HG03342 (cell line): Measurements from ENCODE around the gene AHSP.
"Not testable (repeated sequence)": the region's sequence is repeated elsewhere in the genome, so short reads cannot be mapped to it uniquely, and the experiment has no call there.

Source experiments
- ATAC-seq: cut with Tn5 transposase; IDR thresholded peaks from one replicate; pipeline ENCODE4 v1.9.1; 2021; ENCODE audit warnings: mild to moderate bottlenecking, moderate library complexity; ENCODE audit not compliant: unreplicated experiment

Gene AHSP

DNA sequence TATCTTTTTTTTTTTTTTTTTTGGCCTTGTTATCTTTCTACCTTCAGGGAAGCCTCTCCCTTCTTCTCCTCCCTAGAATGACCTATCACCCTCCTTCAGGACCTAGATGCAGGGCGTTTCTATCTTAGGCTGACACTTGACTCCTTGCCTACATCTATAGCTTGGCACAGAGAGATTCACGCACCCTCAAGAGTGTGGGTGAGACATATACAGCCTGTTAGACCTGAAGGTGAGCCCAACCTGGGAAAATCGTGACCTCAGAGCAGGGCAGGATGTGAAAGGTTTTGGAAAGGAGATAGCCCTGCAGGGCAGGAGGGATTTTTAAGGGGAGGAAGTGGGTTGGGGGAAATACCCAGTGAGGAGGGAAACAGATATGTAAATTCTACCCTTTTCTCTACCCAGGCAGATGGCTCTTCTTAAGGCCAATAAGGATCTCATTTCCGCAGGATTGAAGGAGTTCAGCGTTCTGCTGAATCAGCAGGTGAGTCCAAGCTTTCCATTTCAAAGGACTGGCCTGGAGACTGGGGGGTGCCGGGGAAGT, at the start of gene AHSP:
Gene AHSP, plus strand, starts transcription at position 167 of the 541 bp plus-strand sequence. Its CDS starts 240 bp downstream, at position 407.
- ATAC-seq: no peak

GRCh38 chr16:31478956-31479355, 48.7 kb upstream of the AHSP start:
- ATAC-seq: no peak

- no peak for ATAC-seq
Measured at GRCh38 chr16:31479751-31480150, 47.9 kb upstream of the AHSP start.

DNA sequence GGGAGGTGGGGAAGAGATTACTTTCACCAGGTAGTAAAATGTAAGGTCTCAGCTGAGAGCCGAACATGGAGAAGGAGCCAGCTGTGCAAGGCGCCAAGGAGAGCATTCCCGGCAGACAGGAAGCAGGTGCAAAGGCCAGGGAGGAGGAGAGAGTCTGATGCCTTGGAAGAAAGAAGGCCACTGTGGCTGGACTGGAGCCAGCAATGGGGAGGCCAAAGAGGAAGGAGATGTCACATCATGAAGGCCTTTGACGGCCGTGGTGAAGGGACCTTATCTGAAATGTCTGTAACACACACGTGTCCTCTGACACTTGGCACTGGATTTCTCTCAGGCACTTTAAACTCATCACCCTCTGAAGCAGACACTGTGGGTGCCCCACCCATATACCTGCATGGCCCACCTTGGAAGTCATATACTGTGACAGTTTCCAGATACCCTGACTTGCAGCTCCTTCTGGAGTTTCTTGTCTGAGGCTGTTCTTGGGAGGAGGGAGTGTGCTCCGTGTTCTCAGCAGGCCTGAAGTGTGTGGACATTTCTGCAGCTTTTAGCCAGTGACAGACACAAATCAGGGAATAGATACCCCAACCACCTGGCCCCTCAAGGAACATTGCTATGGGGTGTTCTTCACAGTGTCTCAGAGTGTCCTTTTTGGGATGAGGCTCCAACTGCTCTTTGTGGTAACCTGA, 46.7 kb upstream of the AHSP start:
- no peak for ATAC-seq

DNA sequence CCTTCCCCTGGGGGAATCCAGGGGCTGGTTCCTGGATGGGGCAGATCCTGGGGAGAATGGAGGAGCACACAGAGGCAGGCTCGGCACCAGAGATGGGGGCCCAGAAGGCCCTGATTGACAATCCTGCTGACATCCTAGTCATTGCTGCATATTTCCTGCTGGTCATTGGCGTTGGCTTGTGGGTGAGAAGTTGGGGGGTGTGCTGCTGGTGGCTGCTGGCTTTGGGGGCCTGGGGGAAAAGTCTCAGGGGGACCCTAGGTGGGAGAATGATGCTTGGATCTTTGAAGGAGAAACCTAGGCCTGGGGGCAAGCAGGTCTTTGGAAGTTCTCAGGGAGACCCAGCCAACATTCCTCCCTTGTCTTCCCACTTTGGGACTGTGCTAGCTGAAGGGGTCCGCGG, 44.6 kb upstream of the AHSP start, which contains the start of gene SLC5A2:
Gene SLC5A2, plus strand, starts transcription at position 43 of the 400 bp plus-strand sequence. Its CDS starts 14 bp downstream, at position 57.
- ATAC-seq: no peak

DNA sequence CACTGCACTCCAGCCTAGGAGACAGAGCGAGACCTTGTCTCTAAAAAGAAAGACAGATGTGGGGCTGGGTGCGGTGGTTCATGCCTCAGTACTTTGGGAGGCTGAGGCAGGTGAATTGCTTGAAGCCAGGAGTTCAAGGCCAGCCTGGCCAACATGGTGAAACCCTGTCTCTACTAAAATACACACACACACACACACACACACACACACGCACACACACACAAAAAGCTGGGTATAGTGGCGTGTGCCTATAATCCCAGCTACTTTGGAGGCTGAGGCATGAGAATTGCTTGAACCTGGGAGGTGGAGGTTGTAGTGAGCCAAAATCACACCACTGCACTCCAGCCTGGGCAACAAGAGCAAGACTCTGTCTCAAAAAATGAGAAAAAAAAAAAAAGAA, 43.7 kb upstream of the AHSP start:
- not testable (repeated sequence) for ATAC-seq

GRCh38 chr16:31484491-31485171, 43.1 kb upstream of the AHSP start:
- ATAC-seq: no peak

- ATAC-seq: no peak
Measured at GRCh38 chr16:31485571-31485970, 42.1 kb upstream of the AHSP start.

DNA sequence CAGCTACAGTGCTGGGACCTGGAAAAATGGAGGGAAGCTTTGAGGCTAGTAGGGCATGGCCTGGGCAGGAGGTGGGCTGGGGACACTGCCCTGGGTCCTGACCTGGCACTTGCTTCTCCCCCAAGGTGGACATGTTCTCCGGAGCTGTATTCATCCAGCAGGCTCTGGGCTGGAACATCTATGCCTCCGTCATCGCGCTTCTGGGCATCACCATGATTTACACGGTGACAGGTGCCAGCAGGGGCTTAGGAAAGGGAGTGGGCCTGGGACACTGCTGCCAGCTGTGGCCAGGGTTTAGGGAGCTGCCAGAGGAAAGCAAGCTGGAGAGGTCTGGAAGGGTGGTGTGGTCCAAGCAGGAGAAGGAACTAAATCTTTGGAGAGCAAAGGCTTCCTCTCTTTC, 41.7 kb upstream of the AHSP start:
- no peak for ATAC-seq

- no peak for ATAC-seq
Measured at GRCh38 chr16:31487071-31487719, 40.5 kb upstream of the AHSP start.

DNA sequence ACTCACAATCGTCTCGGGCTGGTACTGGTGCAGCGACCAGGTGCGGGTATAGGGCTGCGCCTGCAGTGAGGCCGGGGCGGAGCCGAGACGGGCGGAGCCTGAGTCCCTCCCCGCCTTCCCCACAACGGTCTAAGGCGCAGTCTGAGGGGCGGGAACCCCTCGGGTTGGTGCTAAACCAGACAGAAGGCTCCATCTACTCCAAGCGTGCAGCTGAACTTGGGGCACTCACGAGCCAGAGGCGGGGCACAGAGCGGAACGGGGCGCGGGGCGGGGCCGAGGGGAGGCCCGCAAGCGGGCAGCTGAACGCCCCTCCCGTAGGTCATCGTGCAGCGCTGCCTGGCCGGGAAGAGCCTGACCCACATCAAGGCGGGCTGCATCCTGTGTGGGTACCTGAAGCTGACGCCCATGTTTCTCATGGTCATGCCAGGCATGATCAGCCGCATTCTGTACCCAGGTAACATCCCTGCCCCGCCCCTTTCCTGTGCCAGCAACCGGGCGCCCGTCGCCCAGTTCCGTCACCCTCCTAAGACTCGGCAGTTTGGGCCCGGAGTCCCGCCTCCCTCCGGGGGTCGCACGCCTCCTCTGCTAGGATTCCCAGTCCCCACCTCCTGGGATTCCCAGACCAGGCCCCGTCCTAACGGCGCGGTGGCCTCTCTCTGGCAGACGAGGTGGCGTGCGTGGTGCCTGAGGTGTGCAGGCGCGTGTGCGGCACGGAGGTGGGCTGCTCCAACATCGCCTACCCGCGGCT, 39.8 kb upstream of the AHSP start:
- peak; percentile 83 for ATAC-seq

DNA sequence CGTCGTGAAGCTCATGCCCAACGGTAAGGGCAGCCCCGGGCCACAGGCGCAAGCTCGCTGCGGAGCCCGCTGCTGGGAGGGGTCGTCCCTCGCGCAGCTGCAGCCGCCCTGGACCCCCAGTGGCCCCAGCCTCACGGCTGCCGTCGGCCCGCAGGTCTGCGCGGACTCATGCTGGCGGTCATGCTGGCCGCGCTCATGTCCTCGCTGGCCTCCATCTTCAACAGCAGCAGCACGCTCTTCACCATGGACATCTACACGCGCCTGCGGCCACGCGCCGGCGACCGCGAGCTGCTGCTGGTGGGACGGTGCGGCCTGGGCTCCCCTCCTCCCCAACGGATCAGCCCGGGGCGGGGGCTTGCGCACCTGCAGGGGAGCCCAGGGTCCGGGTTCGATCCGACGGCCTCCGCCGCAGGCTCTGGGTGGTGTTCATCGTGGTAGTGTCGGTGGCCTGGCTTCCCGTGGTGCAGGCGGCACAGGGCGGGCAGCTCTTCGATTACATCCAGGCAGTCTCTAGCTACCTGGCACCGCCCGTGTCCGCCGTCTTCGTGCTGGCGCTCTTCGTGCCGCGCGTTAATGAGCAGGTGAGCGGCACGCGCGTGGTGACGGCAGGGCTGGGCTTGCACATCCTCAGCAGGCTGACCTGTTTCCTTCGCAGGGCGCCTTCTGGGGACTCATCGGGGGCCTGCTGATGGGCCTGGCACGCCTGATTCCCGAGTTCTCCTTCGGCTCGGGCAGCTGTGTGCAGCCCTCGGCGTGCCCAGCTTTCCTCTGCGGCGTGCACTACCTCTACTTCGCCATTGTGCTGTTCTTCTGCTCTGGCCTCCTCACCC, 39.0 kb upstream of the AHSP start:
- ATAC-seq: no peak

- ATAC-seq: no peak
Measured at GRCh38 chr16:31489298-31489564, 38.5 kb upstream of the AHSP start.

- no peak for ATAC-seq
Measured at GRCh38 chr16:31489616-31490584, 37.8 kb upstream of the AHSP start.

DNA sequence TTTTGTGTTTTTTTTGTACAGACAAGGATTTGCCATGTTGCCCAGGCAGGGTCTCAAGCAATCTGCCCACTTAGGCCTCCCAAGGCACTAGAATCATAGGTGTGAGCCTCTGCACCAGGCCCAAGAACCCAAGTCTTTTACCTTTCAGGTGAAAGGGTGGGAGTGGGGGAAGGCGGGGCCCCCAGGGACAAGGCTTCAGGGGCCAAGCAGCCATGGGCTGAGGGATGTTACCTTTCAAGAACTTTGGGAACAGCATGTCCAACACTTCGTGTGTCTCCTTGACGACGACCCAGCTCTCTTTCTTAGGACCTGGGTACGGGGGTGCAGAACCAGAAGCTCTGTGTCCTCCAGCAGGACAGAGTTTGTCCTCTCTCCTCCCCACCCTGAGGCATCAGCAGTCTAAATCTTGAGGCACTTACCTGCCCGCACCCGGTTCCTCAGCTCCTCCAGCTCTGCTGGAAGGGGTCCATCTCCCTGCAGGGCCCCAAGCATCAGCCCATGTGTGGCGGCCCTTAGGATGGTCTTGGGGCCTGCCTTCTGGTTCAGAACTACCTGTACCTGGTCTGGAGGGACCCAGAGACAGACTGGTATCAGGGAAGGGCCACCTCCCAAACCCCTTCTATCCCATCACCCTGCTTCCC, 35.8 kb upstream of the AHSP start:
- no peak for ATAC-seq

GRCh38 chr16:31493506-31494125, 34.1 kb upstream of the AHSP start:
- ATAC-seq: no peak

DNA sequence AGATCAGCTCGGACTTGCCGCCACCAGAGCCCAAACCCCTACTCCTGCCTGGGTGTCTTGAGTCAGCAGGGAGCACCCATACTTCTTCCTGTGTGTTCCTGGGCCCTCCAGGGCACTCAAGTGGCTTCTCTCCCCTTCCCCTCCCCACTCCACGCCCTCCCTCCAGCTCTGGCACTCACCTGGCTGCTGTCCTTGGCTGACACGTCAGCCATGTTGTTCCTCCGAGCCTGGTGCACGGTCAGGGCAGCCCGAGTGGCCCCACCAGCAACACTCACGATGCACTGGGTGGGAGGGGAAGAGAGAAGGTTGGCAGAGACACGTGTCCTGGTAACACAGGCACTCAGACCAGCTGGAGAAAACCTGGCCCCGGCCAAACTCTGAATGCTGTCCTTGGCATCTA, 31.0 kb upstream of the AHSP start:
- no peak for ATAC-seq

GRCh38 chr16:31498493-31498892, 29.2 kb upstream of the AHSP start:
- ATAC-seq: no peak
